ENCODE measurements around the gene PMEL.

PMEL gene

GRCh38 chr12:55908726-55909512 is 56.9 kb downstream of the PMEL start:
- Histone ChIP-seq H3K27ac (ENCODE audit: insufficient read depth, low read length, poor library complexity, severe bottlenecking) (no peak overlapping the region), H3K36me3 (ENCODE audit: control insufficient read depth, insufficient read depth, low read length) (peaks cover 2% of the 10 kb centered on the region), H3K4me3 (ENCODE audit: insufficient read depth, low read depth, low read length, poor library complexity, severe bottlenecking) (no peak overlapping the region), H3K4me1 (ENCODE audit: control insufficient read depth, insufficient read depth, low read length, poor library complexity, severe bottlenecking) (no peaks in the 10 kb centered on the region), H3K9me3 (ENCODE audit: control insufficient read depth, low read length) (no peaks in the 10 kb centered on the region), H3K27me3 (replicated peaks; ENCODE audit: control insufficient read depth, insufficient read depth, low read length, poor library complexity, severe bottlenecking) (no peaks in the 10 kb centered on the region)
- DNase-seq = no peak

DNA sequence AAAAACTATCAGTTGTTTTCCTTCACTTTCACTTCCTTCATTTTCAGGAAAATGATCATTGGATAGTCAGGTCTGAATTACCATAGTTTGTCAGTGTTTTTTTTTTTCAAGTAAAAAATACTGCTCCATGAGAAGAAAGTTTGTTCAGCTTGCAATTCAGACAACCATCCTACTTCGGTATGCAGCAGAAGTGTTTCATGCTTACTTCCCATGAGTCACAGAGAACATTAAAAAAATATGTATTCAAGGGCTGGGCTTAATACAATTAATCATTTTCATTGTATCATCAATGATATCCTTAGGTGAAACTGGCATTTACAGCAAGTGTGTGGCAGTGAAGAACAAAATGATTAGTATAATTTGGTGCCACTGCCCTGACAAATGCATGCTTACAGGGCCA is 59.8 kb downstream of the PMEL start:
- H3K4me3 ChIP-seq (ENCODE audit: insufficient read depth, low read depth, low read length, poor library complexity, severe bottlenecking) = no peak overlapping the region
- no peaks in the 10 kb centered on the region for H3K9me3 ChIP-seq (ENCODE audit: control insufficient read depth, low read length)
- H3K27ac ChIP-seq (ENCODE audit: insufficient read depth, low read length, poor library complexity, severe bottlenecking) = no peak overlapping the region
- H3K36me3 ChIP-seq (ENCODE audit: control insufficient read depth, insufficient read depth, low read length) = peaks cover 14% of the 10 kb centered on the region
- H3K27me3 ChIP-seq (replicated peaks; ENCODE audit: control insufficient read depth, insufficient read depth, low read length, poor library complexity, severe bottlenecking) = no peaks in the 10 kb centered on the region
- no peak for DNase-seq
- no peaks in the 10 kb centered on the region for H3K4me1 ChIP-seq (ENCODE audit: control insufficient read depth, insufficient read depth, low read length, poor library complexity, severe bottlenecking)
